OCI-LY1 (cell line): ENCODE results near the gene PPP1R9A.

Source experiments
- H2AFZ ChIP-seq: fragments of 200-600 bp; sonication (generic), shearing (Covaris generic); 2 replicates; pipeline ENCODE4 v1.6.0; 2014; ENCODE audit warnings: antibody characterized with exemption, mild to moderate bottlenecking, low read length
- H3F3A ChIP-seq: fragments of 200-600 bp; sonication (generic), shearing (Covaris generic); 2 replicates; pipeline ENCODE4 v1.6.0; 2014; ENCODE audit warnings: mild to moderate bottlenecking, antibody characterized with exemption, low read length, moderate library complexity; ENCODE audit not compliant: insufficient read depth
- H3K27ac ChIP-seq: fragments of 200-600 bp; sonication (generic); 2 replicates; pipeline ENCODE4 v1.5.1; 2014; ENCODE audit warnings: low read length, mixed run types, mild to moderate bottlenecking, low read depth; ENCODE audit not compliant: poor library complexity, severe bottlenecking
- H3K27me3 ChIP-seq: fragments of 200-600 bp; sonication (generic); 2 replicates; pipeline ENCODE4 v1.6.0; 2014; ENCODE audit warnings: antibody characterized with exemption, mild to moderate bottlenecking, low read length, moderate library complexity; ENCODE audit not compliant: insufficient read depth
- H3K36me3 ChIP-seq: fragments of 200-600 bp; sonication (generic); 2 replicates; pipeline ENCODE4 v1.6.1; 2014; ENCODE audit warnings: mild to moderate bottlenecking, antibody characterized with exemption, low read length, moderate library complexity, mixed read lengths; ENCODE audit not compliant: insufficient read depth
- H3K4me1 ChIP-seq: fragments of 200-600 bp; sonication (generic); 2 replicates; pipeline ENCODE4 v1.5.1; 2014; ENCODE audit warnings: mild to moderate bottlenecking, low read length, moderate library complexity; ENCODE audit not compliant: insufficient read depth, severe bottlenecking
- H3K4me2 ChIP-seq: fragments of 200-600 bp; sonication (generic), shearing (Covaris generic); 2 replicates; pipeline ENCODE4 v1.6.1; 2014; ENCODE audit warnings: low read length
- H3K4me3 ChIP-seq: fragments of 200-600 bp; sonication (generic); 2 replicates; pipeline ENCODE4 v1.5.1; 2014; ENCODE audit warnings: low read length, low read depth, mild to moderate bottlenecking, mixed read lengths; ENCODE audit not compliant: poor library complexity, severe bottlenecking
- H3K79me2 ChIP-seq: fragments of 200-600 bp; shearing (Covaris generic); 2 replicates; pipeline ENCODE4 v1.6.1; 2016; ENCODE audit warnings: mixed run types, low read length, mixed read lengths; ENCODE audit not compliant: insufficient read depth
- H3K9ac ChIP-seq: fragments of 200-600 bp; sonication (generic), shearing (Covaris generic); 2 replicates; pipeline ENCODE4 v1.6.1; 2014; ENCODE audit warnings: mild to moderate bottlenecking, low read length, mixed read lengths
- H3K9me2 ChIP-seq: fragments of 200-600 bp; sonication (generic), shearing (Covaris generic); 2 replicates; pipeline ENCODE4 v1.6.1; 2014; ENCODE audit warnings: low read depth, mild to moderate bottlenecking, low read length, mixed read lengths
- H3K9me3 ChIP-seq: fragments of 200-600 bp; shearing (Covaris generic); 2 replicates; pipeline ENCODE4 v1.6.1; 2014; ENCODE audit warnings: low read length, mixed read lengths
- H4K20me1 ChIP-seq: fragments of 200-600 bp; sonication (generic), shearing (Covaris generic); 2 replicates; pipeline ENCODE4 v1.6.0; 2016; ENCODE audit warnings: mild to moderate bottlenecking, low read length; ENCODE audit not compliant: insufficient read depth
- CTCF ChIP-seq: fragments of 200-600 bp; sonication (generic), shearing (Covaris generic); IDR thresholded peaks from 2 replicates; pipeline ENCODE4 v1.5.1; 2017; ENCODE audit warnings: mild to moderate bottlenecking, antibody characterized with exemption, low read length, moderate library complexity, mixed read lengths
- EZH2 ChIP-seq: fragments of 200-600 bp; sonication (generic), shearing (Covaris generic); IDR thresholded peaks from 2 replicates; pipeline ENCODE4 v1.8.0; 2017; ENCODE audit warnings: borderline replicate concordance, mixed run types, mild to moderate bottlenecking, antibody characterized with exemption, low read length, moderate library complexity, mixed read lengths

Gene PPP1R9A

DNA sequence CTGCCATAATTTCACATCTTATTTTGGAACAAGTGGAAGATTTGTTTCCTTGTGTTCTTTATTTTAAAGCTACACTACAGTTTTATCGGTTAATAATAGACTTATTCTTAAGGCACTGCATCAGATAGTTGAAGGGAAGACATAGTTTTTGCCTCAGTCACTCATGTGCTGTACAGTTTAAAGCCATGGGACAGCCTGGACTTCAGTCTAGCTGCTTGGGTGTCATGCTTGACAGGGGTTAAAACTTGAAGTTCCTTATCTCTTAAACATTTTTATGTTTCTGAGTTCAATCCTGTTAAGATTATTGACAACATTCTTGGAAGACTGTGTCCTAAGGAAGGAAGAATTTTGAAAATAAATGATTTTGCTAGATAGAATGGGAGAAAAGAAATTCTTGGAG is 49.7 kb downstream of the PPP1R9A start:
- H3K27me3 ChIP-seq = no peaks in the 10 kb centered on the region
- no peak overlapping the region for H2AFZ ChIP-seq
- H3F3A ChIP-seq = no peaks in the 10 kb centered on the region
- H3K4me2 ChIP-seq = no peak overlapping the region
- H3K4me1 ChIP-seq = no peaks in the 10 kb centered on the region
- TF ChIP-seq CTCF = no peak
- TF ChIP-seq EZH2 = no peak
- no peak overlapping the region for H3K9ac ChIP-seq
- no peak overlapping the region for H3K27ac ChIP-seq
- H4K20me1 ChIP-seq = no peaks in the 10 kb centered on the region
- no peaks in the 10 kb centered on the region for H3K9me3 ChIP-seq
- no peaks in the 10 kb centered on the region for H3K79me2 ChIP-seq
- H3K9me2 ChIP-seq = no peaks in the 10 kb centered on the region
- no peak overlapping the region for H3K4me3 ChIP-seq
- no peaks in the 10 kb centered on the region for H3K36me3 ChIP-seq

GRCh38 chr7:94962661-94963060 is 55.3 kb downstream of the PPP1R9A start:
- no peaks in the 10 kb centered on the region for H3K79me2 ChIP-seq
- no peaks in the 10 kb centered on the region for H3K4me1 ChIP-seq
- H3K36me3 ChIP-seq = no peaks in the 10 kb centered on the region
- no peak overlapping the region for H3K4me2 ChIP-seq
- H3K4me3 ChIP-seq = no peak overlapping the region
- H3K9me2 ChIP-seq = 0 out of 2 replicates have a peak, but pooled peaks cover 3% of the 10 kb centered on the region
- no peaks in the 10 kb centered on the region for H4K20me1 ChIP-seq
- H3K9me3 ChIP-seq = no peaks in the 10 kb centered on the region
- no peak overlapping the region for H3K9ac ChIP-seq
- no peaks in the 10 kb centered on the region for H3F3A ChIP-seq
- H3K27ac ChIP-seq = no peak overlapping the region
- H3K27me3 ChIP-seq = no peaks in the 10 kb centered on the region
- H2AFZ ChIP-seq = no peak overlapping the region
- TF ChIP-seq CTCF (no peak), EZH2 (no peak)

- Histone ChIP-seq H3K4me2 (no peak overlapping the region), H3K27me3 (no peaks in the 10 kb centered on the region)
Measured at GRCh38 chr7:94969434-94970084, 62.2 kb downstream of the PPP1R9A start.

More at GRCh38 chr7:94969434-94970084, 62.2 kb downstream of the PPP1R9A start:
- no peak for TF ChIP-seq EZH2
- no peak for TF ChIP-seq CTCF
- Histone ChIP-seq H3K4me1 (no peaks in the 10 kb centered on the region), H3F3A (no peaks in the 10 kb centered on the region), H2AFZ (no peak overlapping the region), H3K9ac (no peak overlapping the region), H3K36me3 (no peaks in the 10 kb centered on the region), H3K27ac (no peak overlapping the region), H4K20me1 (no peaks in the 10 kb centered on the region), H3K4me3 (no peak overlapping the region), H3K79me2 (no peaks in the 10 kb centered on the region), H3K9me3 (no peaks in the 10 kb centered on the region), H3K9me2 (no peaks in the 10 kb centered on the region)
